SKM-1 (cell line): ENCODE data around the gene CAMK1D.
"Not testable (repeated sequence)": the region's sequence is repeated elsewhere in the genome, so short reads cannot be mapped to it uniquely, and the experiment has no call there.

ENCODE experiments used
- DNase-seq: peaks from one replicate; lab custom pipeline; 2025; ENCODE audit not compliant: unreplicated experiment; lab: John Stamatoyannopoulos, UW

CAMK1D gene

DNA sequence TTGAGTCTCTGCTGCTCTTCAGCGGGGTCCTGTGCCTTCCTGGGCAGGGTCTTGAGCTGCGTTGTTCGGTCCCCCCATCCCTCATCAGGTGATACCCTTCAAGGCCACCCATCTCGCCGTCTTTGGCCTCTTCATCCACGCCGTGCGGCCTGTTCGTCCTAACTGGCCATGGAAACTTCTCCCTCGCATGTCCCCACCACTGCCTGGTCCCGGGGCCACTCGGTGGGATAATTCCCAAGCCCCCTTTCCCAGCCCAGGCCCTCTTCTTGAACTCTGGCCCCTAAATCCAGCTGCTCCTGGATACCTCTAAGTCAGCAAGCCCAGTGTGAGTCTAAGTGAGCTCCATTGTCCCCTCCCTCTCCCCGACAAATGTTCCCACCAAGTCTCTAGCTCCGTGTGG lies 74.5 kb downstream of the CAMK1D start:
- DNase-seq, result no peak

DNA sequence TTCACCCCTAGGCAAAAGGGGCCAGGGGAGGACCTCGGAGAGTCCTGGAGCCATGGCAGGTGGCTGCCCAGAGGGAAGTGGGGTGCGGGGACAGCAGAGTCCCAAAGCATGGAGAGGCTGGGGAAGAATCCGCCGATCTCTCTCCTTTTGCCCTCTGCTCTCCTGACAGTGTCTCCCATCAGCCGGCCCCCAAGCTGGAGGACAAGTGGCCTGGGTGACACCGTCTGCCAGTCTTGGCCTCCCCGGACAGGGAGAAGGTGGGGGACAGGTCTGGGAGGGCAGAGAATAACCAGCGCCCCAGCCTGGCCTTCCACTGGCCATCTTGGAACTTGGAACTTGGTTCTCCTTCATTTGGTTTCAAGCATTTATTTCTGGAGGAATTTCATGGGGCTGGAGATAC lies 77.9 kb downstream of the CAMK1D start:
- no peak for DNase-seq

DNA sequence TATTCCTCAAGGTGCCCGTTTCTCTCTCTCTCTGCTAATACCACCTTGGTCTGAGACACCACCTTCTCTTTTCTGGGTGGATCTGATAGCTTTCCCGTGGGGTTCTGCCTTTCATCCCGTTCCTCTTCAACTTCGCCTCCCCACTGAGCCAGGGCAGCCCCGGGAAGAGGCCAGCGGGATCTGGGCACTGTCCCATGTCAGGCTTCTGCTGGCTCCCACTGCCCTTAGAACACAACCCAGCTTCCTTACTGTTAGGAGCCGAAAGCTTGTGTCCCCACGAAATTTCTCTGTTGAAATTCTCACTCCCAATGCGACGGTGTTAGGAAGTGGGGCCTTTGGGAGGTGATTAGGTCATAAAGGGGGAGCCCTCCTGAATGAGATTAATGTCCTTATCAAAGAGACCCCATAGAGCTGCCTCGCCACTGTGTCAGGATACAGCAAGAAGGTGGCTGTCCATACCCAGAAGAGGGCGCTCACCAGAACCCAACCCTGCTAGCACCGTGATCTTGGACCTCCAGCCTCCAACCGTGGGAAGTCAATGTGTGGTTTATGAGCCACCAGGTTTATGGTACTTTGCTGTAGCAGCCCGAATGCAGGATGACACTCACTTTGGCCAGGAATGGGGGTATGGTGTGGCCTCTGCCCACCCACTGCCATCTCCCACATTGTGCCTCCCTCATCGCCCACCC lies 79.2 kb downstream of the CAMK1D start:
- DNase-seq, result no peak

DNA sequence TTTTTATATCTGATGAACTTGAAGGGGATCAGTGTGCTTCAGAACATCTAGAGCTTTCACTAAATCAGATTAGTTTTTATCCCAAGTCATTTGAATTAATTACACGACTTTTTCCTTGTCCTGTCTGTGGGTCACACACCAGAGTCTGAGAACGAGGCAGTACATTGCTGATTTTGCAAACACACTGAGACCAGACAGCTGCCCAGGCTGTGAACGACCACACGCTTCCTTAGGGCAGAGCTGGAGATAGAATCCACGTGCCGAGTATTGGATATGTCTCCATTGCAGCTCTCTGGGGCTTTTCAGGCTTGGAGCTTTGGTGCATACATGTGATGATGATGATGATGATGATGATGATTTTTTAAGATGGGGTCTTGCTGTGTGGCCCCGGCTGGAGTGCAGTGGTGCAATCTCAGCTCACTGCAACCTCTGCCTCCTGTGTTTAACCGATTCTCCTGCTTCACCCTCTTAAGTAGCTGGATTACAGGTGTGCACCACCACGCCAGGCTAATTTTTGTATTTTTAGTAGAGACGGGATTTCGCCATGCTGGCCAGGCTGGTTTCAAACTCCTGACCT lies 81.1 kb downstream of the CAMK1D start:
- DNase-seq, result no peak

DNA sequence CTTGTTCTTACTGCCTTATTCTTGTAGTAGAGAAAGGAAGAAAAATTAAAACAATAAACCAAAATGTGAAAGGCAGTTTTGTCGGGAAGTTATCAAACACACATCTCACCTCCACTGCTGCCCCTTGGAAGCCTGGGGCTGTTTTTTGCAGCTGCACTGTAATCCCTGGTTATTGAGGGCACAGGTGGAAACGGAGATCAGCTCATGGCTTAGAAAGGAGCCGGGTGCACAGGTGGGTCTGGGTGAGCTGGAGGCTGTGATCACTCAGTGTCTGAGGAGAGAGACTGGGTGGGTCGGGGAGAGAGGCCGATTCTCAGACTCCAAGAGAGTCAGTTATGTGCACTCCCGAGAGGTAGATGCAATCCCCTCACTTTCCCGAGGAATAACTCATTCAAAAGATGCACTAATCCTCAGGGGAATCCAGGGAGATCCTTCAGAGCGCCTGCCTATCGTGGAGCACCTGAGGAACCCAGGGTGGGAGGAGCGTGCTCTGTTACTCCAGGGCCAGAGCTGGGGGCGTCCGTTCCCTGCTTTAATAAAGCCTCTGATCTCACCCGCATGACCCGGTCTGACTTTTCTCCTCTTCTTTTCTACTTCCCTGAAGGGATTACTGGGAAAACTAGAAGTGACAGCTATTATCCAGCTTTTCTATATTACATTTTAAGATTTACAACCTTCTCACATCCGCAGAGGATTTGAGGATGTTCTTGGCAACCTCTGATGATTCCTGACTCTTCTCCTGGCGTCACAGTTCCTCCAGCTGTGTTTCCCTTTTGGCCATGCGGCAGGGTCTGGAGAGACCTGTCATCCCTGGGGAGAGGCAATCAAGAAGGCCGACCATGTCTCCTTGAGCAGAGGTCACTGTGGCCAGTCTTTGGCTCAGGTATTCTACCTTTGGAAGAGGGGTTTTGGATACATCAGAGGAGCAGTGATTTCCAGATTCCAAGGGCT lies 82.1 kb downstream of the CAMK1D start:
- no peak for DNase-seq

DNA sequence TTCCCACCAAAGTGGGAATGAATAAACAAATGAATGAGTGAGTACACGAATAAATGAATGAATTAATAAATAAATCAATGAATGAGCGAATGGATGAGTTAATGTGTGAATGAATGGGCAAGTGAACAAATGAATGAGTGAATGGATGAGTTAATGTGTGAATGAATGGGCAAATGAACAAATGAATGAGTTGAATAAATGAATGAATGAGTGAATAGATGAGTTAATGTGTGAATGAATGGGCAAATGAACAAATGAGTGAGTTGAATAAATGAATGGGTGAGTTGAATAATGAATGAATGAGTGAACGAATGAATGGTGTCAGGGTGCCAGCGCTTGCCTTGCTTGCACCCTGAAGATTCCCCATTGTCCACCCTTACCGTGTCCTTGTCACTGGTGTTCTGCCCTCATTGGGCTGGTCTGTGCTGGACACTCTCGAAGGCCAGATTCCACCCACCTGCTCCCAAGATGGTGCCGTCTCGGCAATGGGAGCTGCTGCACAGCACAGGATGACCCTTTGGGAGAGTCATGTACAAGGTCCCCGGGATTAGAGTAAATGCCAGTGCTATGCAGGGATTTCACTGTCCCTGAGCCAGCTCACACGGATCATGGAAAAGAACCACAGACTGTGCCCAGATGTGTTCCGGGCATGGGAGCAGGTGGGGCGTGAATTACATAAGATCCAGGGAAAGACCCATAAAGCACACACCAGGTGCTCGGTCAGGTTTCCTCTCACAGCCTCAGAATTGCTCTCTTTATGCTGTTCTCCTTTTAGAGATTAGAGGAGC lies 83.2 kb downstream of the CAMK1D start:
- DNase-seq, result no peak

DNA sequence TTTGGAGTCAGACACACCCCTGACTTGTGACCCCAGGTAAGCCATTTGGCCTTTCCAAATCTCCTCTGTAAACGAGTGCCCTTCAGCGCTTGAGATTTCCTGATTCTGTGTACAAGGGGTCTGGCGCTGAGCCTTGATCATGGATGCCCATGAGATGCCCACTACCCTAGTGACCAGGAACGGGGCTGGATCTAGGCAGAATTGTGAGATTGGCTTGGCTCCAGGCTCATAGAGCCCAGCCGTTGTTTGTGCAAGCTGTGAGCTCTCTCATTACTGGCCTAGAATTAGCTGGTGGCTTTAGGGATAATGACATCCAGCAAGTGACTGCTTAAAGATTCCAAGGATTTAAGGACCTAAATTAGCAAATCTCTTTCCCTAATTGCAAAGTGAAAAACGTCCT lies 84.9 kb downstream of the CAMK1D start:
- DNase-seq, result no peak

DNA sequence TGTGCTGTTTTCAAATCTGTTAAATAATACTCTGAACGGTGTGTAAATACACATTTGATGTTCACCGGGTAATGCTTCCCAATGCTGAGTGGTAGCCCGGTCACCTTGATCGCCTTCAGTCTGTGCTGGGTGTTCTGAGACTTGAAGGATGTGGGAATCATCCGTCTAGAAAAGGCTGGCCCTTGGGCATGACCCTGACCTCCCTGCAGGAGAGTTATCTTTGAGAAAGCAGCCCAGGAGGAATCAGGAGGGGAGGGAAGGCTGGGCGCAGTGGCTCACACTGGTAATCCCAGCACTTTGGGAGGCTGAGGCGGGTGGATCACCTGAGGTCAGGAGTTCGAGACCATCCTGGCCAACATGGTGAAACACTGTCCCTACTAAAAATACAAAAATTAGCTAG lies 85.3 kb downstream of the CAMK1D start:
- DNase-seq, result not testable (repeated sequence)

DNA sequence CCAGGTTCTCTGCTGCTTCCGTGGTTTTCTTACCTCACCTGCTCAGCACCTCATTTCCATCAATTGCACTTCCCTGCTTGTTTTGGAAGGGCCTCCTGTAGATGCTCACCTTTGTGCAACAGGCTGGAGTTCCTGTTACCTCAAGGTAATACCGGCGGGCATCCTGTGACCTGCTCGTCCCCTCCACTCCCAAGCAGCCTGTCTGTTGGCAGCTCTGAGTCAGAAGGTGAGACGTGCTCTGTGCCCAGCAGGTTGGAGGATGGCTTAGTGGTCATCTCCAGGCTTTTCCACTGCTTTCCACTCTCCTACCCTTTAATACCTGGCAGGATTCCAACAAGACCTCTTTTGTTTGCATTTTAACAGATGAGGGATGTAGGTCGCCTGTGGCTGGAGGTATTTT lies 86.0 kb downstream of the CAMK1D start:
- DNase-seq, result no peak

DNA sequence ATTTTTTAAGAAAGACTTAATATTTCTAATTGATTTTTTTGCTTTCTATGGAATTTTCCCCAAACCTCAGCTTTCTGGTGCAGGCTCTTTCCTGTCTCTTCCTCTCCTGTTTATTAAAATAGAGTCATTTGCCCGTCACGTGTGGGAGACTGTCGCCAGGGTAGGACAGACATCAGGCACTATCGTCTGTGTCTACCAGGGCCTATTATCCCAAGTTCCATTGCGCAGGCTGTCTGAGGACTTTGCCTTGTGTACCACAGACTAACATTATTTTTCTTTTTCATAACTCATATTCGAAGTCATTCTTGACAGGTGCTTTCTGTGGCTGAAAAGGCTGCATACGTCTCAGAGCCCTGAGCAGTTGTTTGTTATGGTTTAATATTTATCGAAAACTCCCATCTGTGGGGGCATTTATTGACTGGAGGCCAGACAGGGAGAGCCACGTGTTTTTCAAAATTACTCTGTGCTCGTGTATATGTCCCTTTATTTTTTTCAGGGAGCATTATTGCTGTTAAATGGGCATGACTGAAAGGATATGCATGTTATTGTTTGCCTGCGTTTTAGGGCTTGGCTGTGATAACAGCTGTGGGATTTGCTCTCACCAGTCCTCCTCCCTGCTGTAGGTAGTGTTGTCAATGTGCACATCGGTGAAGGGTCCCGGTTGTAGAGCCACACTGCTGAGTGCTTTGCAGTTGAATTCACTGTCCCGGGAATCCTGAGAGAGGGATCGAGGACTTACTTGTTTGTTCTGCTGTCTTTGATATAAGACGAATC lies 89.8 kb downstream of the CAMK1D start:
- DNase-seq, result no peak

DNA sequence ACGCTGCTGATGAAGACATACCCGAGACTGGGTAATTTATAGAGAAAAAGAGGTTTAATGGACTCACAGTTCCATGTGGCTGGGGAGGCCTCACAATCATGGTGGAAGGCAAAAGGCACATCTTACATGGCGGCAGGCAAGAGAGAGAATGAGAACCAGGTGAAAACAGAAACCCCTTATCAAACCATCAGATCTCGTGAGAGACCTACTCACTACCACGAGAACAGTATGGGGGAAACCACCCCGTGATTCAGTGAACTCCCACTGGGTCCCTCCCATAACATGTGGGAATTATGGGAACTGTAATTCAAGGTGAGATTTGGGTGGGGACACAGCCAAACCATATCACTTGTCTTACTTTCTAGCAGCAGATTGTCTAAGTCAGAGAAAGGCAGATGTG lies 90.4 kb downstream of the CAMK1D start:
- not testable (repeated sequence) for DNase-seq

DNA sequence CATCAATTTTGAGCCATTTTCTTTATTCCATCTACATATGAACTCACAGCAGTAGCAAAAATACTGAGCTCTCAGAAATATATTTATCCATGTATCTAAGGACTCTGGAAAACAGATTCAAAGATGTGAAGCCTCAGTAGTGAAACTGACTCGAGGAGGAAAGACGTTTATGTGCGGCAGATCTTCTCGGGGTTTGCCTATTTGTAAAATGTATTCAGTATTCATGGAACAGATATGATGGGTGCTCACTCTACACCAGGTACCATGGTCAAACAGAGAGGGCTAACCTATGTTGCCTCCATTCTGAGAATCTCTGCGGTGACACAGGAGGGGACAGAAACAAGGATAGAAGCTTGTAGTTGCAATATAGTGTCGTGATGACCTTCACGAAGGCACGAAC lies 93.7 kb downstream of the CAMK1D start:
- DNase-seq, result no peak

DNA sequence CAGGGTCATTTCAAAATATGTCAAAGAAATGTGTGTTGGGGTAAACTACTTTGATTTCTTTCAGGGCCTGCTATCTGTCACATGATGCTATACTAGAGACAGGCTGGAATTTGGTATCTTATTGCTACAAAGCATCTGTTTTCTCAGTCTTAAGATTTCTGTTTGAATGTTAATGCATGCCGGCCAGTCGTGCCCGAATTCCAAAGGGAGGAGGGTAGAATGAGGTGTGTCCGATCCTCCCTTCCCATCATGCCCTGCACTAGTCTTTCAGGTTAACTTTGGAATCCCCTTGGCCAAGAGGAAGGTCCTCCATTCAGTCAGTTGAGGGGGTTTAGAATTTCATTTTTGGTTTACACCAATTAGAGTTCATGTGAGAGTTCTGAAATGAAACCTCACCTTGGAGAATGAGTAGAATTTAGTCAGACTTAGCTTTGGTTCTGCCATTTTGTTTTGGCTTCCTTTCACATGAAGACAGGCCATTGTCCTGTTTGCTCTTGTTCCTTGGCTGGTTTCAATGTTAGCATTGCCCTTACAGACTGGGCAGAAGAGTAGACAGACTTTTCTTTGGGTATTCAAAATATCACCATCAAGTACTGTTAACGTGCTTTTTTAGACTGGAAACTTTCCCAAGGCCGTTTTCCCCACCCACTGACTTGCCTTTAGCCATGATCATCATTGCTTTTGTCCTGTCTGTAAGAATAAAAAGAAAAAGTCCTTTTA lies 95.8 kb downstream of the CAMK1D start:
- no peak for DNase-seq

DNA sequence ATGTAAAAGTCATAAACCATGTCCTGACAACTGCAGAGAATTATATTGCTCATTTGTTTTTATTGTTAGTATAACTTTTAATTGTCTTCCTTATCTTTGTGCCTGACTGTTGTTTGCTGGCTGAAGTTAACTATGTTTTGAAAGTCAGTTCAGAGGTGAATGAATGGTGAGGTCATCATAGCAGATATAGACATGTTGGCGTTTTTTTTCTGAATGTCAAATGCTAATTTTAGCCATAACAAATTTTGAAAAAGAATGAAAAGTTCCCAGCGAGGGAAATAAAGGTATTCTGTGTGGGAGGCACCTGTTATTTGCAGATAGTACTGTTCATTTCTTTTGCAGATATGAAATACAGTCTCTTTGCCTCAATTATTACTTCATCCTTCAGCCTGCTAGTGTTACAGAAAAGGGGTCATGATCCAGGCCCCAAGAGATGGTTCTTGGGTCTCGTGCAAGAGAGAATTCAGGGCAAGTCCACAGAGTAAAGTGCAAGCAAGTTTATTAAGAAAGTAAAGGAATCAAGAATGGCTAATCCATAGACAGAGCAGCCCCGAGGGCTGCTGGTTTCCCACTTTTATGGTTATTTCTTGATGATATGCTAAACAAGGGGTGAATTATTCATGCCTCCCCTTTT lies 96.5 kb downstream of the CAMK1D start:
- no peak for DNase-seq

DNA sequence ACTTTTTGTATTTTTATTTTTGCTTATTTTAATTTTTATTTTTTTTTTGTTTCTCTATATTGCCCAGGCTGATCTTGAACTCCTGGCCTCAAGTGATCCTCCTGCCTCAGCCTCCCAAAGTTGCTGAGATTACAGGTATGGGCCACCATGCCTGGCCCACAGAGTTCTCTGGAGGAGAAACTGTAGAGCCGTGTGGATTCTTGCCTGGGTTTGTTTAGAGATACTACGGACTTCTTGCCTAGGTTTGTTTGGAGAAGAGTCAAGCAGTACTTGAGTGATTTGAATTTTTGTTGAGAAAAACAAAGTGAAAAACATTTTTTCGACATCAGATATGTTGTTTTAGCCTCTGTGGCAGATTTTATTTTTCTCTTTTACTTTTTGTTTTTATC lies 99.0 kb downstream of the CAMK1D start:
- no peak for DNase-seq

DNA sequence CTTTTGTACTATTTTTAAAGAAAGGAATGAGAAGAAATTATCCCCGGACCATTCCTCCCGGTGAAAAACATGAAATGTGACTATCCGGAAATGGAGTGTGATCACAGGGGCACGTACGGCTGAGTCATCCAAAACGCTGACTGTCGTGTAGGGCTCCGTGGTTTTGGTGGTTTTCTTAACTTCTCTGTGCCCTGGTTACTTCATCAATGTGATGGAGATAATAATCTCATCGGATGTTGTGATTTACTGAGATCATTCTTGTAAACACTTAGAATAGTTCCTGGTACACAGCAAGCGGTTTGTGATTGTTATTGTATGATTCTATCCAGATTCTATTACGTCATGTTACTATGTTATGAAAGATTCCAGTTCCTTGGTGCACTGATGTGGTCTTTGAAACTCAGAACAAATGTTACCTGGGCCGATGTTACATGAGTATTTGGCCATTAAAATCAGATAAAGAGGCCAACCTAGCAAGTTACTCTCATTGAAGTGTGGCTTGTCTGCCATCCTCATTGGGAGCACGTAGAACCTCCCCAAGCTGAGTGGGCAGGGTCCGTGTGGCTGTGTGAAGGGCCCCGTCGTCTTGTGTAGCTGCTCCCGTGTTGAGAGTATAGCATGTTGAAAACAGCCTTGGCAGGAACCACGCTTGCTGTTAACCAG lies 99.5 kb downstream of the CAMK1D start:
- DNase-seq, result peak; percentile 25

DNA sequence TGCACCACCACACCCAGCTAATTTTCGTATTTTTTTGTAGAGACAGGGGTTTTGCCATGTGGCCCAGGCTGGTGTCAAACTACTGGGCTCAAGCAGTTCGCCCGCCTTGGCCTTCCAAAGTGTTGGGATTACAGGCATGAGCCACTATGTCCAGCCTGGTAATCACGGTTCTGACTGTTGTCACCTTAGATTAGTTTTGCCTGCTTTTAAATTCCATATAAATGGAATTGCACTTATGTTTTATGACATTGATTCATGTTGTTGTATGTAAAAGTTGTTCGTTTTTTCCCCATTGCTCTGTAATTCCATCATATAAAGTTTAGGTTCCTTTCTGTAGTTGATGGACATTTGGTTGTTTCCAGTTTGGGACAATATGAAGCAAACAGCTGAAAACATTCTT lies 106.0 kb downstream of the CAMK1D start:
- no peak for DNase-seq

DNA sequence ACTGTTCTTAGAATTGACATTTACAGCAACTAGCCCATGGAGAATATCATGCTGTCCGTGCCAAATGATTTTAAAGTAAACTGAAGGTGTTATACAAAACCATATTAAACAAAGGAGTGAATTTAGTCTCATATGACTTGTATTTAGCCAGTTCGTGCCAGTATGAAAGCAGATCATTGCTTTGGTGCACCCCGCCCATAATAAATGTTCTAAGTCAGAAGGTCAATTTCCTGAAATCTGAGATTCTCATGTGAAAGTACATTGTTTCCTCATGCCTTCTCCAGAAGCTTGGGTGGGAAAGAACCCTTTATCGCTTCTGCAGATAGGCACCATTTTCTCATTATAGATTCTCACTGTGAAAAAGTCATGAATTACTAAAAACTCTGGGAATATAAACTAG lies 106.4 kb downstream of the CAMK1D start:
- DNase-seq, result no peak

DNA sequence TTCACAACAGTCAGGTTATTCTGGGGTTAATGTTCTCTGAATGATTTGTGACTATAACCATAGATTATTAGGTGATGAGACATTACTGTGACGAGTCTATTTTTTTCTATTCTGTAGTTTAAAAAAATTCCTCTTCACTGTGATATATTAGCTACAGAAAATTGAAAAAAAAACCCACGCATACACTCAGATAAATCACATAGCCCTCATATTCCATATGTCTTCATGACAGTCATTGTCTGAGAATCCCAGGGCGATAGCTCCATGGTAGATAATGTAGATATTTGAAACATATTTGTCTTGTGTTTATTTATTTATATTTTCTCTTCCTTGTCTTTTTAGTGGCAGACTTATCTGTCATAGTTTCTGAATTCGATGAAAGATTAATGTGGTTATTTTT lies 110.0 kb downstream of the CAMK1D start:
- no peak for DNase-seq
